ENCODE results near the gene A2M. TPM values are rescaled to one million over a fixed set of nuclear protein-coding genes. Genes with fewer than 3 reads are reported as not detected.

Gene A2M
- polyA plus RNA-seq, 1 experiment: 171 TPM

DNA sequence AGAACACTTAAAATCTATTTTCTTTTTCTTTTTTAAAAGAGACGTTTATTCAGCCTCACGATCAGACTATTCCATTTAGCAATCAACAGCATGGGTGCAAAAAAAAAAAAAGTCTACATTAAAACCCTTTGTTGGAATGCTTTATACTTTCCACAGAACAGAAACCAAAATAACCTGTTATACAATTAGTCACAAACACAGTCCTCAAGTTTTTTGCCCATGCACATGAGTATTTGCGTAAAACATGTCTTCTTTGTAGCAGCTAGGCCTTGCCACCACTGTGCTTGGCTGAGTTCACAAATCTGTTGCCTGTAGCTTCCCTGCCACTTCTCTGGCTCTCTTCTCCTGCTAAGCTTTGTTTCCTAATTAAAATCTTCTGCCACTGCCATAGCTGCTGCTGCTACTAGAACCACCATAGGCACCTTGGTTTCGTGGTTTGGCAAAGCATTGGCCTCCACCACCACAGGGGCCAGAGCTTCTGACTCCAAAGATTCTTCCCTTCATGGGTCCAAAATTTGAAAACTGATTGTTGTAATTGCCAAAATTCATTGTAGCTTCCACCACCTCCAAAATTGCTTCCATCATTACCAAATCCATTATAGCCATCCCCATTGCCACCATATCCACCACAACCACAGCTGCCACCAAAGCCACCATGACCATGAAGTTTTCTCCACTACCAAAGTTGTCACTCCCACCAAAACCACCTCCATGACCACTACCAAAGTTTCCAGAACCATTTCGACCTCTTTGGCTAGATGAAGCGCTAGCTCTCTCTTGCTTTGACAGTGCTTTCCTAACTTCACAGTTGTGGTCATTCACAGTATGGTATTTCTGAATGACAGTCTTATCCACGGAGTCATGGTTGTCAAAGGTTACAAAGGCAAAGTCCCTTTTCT, 88.3 kb downstream of the A2M start:
- TF ChIP-seq, protein P1, sequence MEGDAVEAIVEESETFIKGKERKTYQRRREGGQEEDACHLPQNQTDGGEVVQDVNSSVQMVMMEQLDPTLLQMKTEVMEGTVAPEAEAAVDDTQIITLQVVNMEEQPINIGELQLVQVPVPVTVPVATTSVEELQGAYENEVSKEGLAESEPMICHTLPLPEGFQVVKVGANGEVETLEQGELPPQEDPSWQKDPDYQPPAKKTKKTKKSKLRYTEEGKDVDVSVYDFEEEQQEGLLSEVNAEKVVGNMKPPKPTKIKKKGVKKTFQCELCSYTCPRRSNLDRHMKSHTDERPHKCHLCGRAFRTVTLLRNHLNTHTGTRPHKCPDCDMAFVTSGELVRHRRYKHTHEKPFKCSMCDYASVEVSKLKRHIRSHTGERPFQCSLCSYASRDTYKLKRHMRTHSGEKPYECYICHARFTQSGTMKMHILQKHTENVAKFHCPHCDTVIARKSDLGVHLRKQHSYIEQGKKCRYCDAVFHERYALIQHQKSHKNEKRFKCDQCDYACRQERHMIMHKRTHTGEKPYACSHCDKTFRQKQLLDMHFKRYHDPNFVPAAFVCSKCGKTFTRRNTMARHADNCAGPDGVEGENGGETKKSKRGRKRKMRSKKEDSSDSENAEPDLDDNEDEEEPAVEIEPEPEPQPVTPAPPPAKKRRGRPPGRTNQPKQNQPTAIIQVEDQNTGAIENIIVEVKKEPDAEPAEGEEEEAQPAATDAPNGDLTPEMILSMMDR (IDR thresholded peaks at IDR 0.05; ENCODE audit: insufficient read depth, low read depth, low read length): no peak
- ChIA-PET CTCF (interaction anchor here (0.8 to 1.1 kb wide), 2 partner anchors 8 to 11 kb away, joined by 3 read pairs; no protein-coding TSS in a partner anchor), POLR2A (no interaction called here)
- no peak for DNase-seq (ENCODE audit: low read depth)
- Histone ChIP-seq H3K36me3 (ENCODE audit: control insufficient read depth, insufficient read depth, low read length) (no peaks in the 10 kb centered on the region), H3K4me3 (ENCODE audit: low read depth, low read length) (no peak overlapping the region), H3K27me3 (ENCODE audit: control insufficient read depth, insufficient read depth, low read length) (no peaks in the 10 kb centered on the region)

DNA sequence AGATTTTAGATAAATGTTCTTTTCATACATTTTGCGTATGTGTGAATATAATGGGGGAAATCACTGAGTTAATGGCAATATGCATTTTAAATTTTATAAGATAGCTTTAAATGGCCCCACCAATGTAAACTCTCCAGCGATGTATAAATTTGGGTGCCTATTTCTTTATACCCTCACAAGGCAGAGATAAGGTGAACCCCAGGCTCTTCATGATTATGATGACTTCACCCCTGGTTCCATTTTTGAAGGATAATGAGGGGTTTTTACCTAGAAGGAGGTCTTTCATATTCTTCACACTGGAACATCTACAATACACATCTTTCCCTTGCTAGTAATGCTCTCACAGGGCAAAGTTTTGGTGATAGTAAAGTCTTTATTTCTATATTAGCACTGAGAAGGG, 91.2 kb downstream of the A2M start:
- POLR2A ChIA-PET: no interaction called here
- no peaks in the 10 kb centered on the region for H3K36me3 ChIP-seq (ENCODE audit: control insufficient read depth, insufficient read depth, low read length)
- TF ChIP-seq, protein P1 (IDR thresholded peaks at IDR 0.05; ENCODE audit: insufficient read depth, low read depth, low read length): no peak
- no peak overlapping the region for H3K4me3 ChIP-seq (ENCODE audit: low read depth, low read length)
- no peak for DNase-seq (ENCODE audit: low read depth)
- no peaks in the 10 kb centered on the region for H3K27me3 ChIP-seq (ENCODE audit: control insufficient read depth, insufficient read depth, low read length)
- CTCF ChIA-PET: no interaction called here

DNA sequence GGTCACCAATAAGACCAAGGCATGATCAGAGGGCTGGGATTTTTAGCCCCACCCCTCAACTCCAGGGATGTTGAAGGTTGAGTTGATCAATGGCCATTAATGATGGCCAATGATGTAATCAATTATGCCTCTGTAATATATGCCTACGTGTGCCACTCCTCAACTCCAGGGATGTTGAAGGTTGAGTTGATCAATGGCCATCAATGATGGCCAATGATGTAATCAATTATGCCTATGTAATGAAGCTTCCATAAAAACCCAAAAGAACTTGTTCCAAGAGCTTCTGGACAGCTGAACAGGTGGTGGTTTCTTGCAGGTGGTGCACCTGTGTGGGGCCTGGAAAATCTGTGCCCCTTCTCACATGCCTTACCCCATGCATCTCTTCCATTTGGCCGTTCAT, 93.1 kb downstream of the A2M start:
- H3K27me3 ChIP-seq (ENCODE audit: control insufficient read depth, insufficient read depth, low read length): no peaks in the 10 kb centered on the region
- H3K4me3 ChIP-seq (ENCODE audit: low read depth, low read length): no peak overlapping the region
- ChIA-PET POLR2A (no interaction called here), CTCF (interaction anchor here (1.1 to 1.4 kb wide), 2 partner anchors 19 to 27 kb away, joined by 3 read pairs; no protein-coding TSS in a partner anchor)
- H3K36me3 ChIP-seq (ENCODE audit: control insufficient read depth, insufficient read depth, low read length): no peaks in the 10 kb centered on the region
- TF ChIP-seq, protein P1 (IDR thresholded peaks at IDR 0.05; ENCODE audit: insufficient read depth, low read depth, low read length): no peak
- no peak for DNase-seq (ENCODE audit: low read depth)

Other genes starting within 250 kb of the A2M start
- gene PHC1, start 201.4 kb downstream of the A2M start, polyA plus RNA-seq (2011; rRNA removed): 20.9 and 26.7 TPM in 2 replicates
- gene M6PR, start 166.3 kb downstream of the A2M start, polyA plus RNA-seq (2011; rRNA removed): 106 and 125 TPM in 2 replicates
- 0.43 and 0.63 TPM in 2 replicates for gene KLRG1, start 126.4 kb downstream of the A2M start, polyA plus RNA-seq (2011; rRNA removed)
- gene PZP, start 92.5 kb upstream of the A2M start, polyA plus RNA-seq (2011; rRNA removed): not detected in 2 replicates